Fibroblast of skin of back (primary cell): ENCODE results near the gene ATP13A2.

Experiments used
- DNase-seq: peaks from one replicate; pipeline ENCODE4 v3.0.0-alpha.2; 2013

ATP13A2 gene

GRCh38 chr1:17031436-17031835 lies 19.7 kb upstream of the ATP13A2 start:
- no peak for DNase-seq

DNA sequence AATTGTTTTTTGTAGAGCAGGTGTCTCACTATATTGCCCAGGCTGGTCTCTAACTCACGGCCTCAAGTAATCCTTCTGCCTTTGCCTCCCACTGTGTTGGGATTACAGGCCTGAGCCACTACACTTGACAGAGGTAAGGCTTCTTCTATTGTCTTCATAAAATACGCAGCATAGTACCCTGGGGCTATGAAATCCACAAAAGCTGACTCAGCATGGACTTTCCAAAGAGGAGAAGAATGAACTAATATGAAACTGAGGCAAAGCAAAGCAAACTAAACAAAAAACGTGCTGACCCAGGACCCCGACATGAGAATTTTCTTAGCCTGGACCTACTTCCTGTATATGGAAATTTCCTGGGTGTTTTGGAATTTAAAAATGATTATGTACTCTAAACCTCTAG lies 18.5 kb upstream of the ATP13A2 start:
- no peak for DNase-seq

GRCh38 chr1:17028662-17029188 lies 17.0 kb upstream of the ATP13A2 start:
- no peak for DNase-seq

- DNase-seq, result no peak
Observed at GRCh38 chr1:17027900-17028299, 16.2 kb upstream of the ATP13A2 start.

DNA sequence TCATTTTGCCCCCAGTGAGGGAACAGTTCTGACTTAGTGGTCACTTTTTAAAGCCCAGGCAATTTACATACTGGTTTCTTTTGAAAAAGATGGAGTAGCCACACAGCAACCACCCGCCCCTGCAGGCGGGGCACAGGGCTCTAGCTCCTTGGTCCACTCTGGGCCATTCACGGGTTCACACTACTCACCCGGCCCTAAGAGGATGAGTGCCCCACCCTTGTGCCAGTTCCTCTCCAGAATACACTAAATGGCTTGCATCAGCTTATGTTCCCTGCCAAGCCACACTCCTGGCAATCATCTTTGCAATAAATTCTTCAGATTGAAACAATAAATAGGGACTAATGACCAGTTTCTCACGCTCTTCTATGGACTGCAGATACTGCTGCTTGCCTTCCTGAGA lies 15.7 kb upstream of the ATP13A2 start:
- no peak for DNase-seq

DNA sequence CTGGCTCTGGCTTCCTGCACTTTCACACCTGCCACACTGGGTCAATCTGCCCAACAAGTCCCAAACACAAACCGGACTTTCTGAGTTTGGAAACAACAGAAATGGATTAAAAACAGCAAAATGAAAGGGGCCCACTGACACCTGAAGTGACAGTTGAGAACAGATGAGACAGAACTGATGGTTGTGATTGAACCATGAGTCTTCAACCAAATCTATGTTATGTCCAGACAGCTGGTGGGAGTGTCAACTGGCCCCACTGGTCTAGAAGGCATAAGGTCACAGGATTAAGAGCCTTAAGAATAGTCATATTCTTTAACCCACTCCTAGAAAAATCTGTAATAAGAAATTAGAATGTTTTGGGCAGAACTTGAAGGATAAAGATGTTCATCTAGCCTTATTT lies 13.0 kb upstream of the ATP13A2 start:
- no peak for DNase-seq

DNA sequence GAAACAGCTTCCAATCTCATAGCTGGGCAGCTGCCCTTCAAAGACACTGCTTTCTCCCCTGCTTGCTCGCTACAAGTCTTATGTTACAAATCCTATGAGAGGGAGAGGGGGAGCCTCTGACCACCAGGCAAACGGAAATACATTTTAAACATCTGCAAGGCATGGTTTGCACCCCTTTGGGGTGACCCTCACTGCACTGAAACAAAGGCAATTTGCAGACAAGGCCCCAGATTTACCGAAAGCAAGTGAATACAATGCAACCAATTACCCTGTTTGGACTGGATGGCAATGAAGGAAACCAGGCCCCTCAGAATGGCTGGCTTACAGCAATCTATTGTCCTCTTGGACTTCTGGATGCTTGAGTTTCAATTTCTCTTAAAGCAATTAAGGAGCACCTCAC lies 11.8 kb upstream of the ATP13A2 start:
- DNase-seq, result no peak

- no peak for DNase-seq
Observed at GRCh38 chr1:17023102-17023501, 11.4 kb upstream of the ATP13A2 start.

GRCh38 chr1:17021896-17022295 lies 10.2 kb upstream of the ATP13A2 start:
- no peak for DNase-seq

DNA sequence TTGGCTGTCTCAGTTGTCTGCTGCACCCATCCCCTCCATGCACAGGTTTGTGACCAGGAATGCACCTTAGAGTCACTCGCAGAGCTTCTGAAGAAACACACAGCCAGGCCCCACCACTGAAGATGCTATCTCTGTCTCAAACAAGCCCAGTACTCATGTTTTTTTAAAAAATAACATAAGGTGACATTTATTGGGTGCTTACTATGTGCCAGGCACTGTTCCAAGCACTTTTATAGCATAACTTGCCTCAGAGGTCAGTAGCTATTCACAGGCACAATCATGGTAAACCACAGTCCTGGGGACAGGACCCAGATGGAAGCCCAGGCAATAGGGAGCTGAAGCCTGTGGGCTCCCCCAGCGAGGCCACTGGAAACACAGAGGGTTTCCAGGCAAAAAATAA lies 8.8 kb upstream of the ATP13A2 start:
- no peak for DNase-seq

GRCh38 chr1:17018849-17019248 lies 7.1 kb upstream of the ATP13A2 start:
- DNase-seq, result no peak

GRCh38 chr1:17017435-17017834 lies 5.7 kb upstream of the ATP13A2 start:
- DNase-seq, result no peak

GRCh38 chr1:17016317-17016661 lies 4.6 kb upstream of the ATP13A2 start:
- peak; percentile 59 for DNase-seq

DNA sequence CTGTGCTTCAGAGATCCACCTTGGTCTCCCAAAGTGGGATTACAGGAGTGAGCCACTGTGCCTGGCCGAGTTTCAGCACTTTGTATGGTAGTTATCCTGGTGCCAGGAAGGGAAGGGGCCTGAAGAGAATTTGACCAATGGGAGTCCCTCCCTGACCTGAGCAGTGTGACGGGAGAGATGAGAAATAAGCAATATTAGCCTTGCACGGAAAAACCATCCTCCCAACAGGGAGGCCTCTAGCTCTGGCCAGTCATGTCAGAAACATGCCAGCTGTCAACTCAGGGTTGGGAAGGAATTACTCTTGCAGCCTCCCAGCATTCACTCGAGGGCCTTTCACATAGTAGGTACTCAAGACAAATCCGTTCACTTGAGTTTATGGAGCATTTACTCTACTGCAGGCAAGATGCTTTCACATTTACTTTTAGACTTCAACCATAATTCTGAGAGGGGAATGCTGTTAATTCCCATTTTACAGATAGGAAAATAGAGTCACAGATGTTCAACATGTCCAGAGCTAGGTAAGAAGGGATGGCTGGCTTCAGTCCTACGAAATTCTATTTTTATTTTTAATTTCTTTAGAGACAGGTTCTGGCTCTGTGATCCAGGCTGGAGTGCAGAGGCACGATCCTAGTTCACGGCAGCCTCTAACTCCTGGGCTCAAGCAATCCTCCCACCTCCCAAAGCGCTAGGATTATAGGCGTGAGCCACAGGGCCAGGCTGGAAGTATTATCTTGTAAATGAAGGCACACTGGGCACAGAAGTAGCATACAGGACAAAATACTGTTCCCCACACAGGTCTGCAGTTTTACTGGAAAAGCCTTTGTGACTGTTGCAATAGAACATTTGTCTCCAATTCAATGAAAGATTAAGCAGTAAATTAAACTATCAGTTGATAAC lies 3.2 kb upstream of the ATP13A2 start:
- DNase-seq, result no peak

- no peak for DNase-seq
Observed at GRCh38 chr1:17013491-17014320, 2.0 kb upstream of the ATP13A2 start.

DNA sequence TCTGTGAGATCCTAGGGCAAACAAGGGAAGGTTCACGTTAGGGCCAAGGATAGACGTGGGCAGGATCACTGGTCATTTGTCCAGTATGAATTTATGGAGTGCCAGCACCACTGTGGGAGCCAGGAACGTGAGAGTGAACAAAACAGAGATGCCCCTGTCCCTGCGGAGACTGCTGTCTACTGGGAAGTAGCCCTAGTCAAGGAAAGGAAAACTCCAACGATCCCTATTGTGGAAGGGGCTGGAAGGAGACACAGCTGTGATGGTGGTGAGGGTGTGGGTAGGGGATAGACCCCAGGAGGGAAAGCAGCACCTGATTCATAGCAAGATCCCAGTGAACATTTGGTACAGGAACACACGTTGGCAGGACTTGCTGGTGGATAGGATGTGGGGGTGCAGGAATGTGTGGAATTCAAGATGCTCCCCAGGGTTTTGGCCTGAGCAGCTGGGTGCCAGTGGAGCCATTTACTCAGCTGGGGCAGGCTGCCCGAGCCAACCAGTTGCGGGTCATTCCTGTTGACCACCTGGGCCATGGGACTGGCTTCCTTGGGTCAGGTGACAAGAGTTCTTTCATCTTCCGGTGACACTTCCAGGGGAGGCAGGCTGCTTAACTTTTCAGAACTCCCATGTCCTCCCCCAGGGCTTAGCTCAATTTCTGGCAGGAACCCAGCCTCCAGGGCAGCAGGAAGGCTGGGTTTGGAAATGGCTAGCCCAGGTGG lies 1.2 kb upstream of the ATP13A2 start:
- DNase-seq, result peak; percentile 52

DNA sequence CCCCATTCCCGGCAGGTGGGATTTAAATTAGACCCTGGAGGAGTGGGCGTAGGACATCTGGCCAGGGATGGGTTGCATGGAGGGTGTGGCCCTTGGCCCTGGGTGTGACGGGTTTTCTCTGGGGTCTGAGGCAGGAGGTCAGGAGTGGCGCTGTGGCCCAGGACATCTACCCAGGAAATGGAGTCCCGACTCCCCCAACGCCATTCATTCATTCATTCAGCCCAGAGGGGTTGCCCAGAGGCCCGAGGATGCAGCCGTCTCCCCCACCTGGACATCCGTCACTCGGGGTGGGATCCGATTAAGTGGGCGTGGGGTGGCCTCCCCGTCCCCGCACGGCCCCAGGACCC lies 663 bp downstream of the ATP13A2 start:
- DNase-seq, result no peak

GRCh38 chr1:17009706-17010105 lies 2.0 kb downstream of the ATP13A2 start:
- DNase-seq, result no peak

- no peak for DNase-seq
Observed at GRCh38 chr1:17008208-17008855, 3.4 kb downstream of the ATP13A2 start.

GRCh38 chr1:17007121-17007520 lies 4.6 kb downstream of the ATP13A2 start:
- no peak for DNase-seq

DNA sequence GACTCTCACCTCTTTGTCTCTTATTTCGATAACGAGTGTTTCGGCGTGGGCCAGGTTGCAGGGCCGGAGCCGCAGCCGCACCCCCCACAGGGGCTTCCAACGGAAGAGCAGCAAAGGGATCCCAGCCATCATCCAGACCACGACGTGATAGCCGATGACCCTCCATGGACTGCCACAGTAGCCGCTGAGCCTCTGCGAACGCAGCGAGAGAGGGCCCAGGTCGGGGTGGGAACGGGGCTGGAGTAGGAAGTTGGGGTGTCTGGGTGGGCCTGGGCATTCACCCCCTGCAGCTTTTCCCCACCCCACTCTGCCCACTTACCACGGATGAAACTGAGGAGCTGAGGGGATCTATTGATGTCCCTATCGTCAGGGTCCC lies 6.4 kb downstream of the ATP13A2 start:
- no peak for DNase-seq
